ENCODE measurements around the gene THAP8.

Gene THAP8

GRCh38 chr19:35995048-35995993, 58.8 kb downstream of the THAP8 start, which contains the start of gene SDHAF1:
Gene SDHAF1 (plus strand): TSS chr19:35995188. CDS start chr19:35995275, 87 bp downstream.
- Histone ChIP-seq H3K9me3 (ENCODE audit: control insufficient read depth in 1 of 2, low read length in 2 of 2) (no peaks in the 10 kb centered on the region), H3K36me3 (ENCODE audit: control insufficient read depth in 1 of 2, insufficient read depth in 2 of 2, low read length in 2 of 2) (peaks cover 0 to 11% of the 10 kb centered on the region in 2 donors), H3K9ac (ENCODE audit: low read depth in 1 of 2, low read length in 2 of 2) (peak within 1 kb of the TSS; percentile 86 to 88), H3K27ac (ENCODE audit: low read depth, low read length) (peak within 1 kb of the TSS; percentile 86), H3K4me1 (ENCODE audit: control insufficient read depth in 1 of 2, insufficient read depth in 2 of 2, low read length in 2 of 2) (peaks cover 16 to 28% of the 10 kb centered on the region in 2 donors), H3K4me3 (ENCODE audit: low read depth in 1 of 2, low read length in 2 of 2) (peak within 1 kb of the TSS; percentile 90 to 97), H3K27me3 (ENCODE audit: control insufficient read depth in 1 of 2, insufficient read depth in 2 of 2, low read length in 2 of 2) (no peaks in the 10 kb centered on the region)

DNA sequence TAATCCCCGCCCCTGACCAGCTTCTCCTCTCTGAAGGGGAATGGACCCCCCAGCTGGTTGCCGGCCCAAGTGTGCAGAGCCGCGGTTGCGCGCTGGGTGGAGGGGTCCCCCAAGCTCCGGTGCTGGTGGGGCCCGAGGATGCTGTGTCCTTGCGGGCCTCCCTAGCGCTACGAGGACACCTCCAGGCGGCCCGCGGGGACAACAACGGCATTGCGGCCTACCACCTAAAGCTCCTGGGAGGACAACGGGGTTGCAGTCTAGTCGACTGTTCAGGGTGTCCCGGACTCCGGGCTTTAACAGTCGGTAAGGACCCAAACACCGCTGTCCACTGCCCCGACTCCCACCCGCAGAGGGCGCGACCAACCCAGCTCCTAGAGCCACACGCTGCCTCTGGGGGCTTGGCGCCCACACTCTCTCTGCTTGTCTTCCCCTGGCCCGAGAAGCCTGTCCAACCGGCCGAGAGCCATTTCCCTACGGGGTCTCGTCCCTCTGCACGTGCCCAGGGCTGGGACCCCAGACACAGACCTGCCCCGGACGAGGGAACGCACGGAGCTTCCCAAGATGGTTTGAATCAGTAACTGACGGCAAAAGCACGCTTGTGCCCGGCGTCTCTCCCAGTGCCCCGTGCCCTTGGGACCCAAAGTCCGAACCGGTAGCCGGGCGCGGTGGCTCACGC, 60.0 kb downstream of the THAP8 start:
- Histone ChIP-seq H3K9ac (ENCODE audit: low read depth in 1 of 2, low read length in 2 of 2) (peak overlapping the region; percentile 26 to 88), H3K36me3 (ENCODE audit: control insufficient read depth in 1 of 2, insufficient read depth in 2 of 2, low read length in 2 of 2) (peaks cover 0 to 9% of the 10 kb centered on the region in 2 donors), H3K4me1 (ENCODE audit: control insufficient read depth in 1 of 2, insufficient read depth in 2 of 2, low read length in 2 of 2) (peaks cover 15 to 26% of the 10 kb centered on the region in 2 donors), H3K4me3 (ENCODE audit: low read depth in 1 of 2, low read length in 2 of 2) (peak overlapping the region; percentile 90 to 97), H3K9me3 (ENCODE audit: control insufficient read depth in 1 of 2, low read length in 2 of 2) (no peaks in the 10 kb centered on the region), H3K27me3 (ENCODE audit: control insufficient read depth in 1 of 2, insufficient read depth in 2 of 2, low read length in 2 of 2) (peaks cover 0 to 3% of the 10 kb centered on the region in 2 donors), H3K27ac (ENCODE audit: low read depth, low read length) (no peak overlapping the region)

DNA sequence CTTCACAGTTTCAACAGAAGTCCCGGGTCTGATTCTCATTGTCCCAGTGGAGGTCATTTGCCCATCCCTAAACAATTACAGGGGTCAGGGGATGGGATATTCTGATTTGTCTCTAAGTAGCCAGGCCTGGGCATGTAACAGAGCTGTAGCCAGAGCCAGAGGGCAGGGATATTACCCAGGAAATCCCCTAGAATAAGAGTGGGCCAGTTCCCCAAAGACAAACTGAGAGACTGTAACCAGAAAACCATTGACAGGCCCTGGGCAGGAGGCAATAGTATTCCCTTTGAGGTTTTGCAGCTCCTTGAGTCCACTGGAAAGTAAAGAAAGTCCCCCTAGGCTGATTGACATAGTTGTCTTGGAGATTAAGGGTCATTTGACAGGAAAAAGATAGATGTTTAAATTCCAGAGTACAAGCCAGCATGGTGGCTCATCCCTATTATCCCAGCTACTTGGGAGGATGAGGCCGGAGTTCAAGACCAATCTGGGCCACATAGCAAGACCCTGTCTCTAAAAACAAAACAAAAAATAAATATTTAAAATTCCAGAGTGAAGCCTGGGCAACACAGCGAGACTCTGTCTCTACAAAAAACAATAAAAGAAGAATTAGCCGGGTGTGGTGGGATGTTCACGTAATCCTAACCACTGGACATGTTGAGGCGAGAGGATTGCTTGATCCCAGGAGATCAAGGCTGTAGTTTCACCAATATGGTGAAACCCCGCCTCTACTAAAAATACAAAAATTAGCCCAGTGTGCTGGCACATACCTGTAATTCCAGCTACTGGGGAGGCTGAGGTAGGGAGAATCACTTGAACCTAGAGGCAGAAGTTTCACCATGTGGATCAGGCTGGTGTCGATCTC, 60.9 kb downstream of the THAP8 start:
- H3K4me1 ChIP-seq (ENCODE audit: control insufficient read depth in 1 of 2, insufficient read depth in 2 of 2, low read length in 2 of 2) = peaks cover 12 to 23% of the 10 kb centered on the region in 2 donors
- peaks cover 0 to under 1% of the 10 kb centered on the region in 2 donors for H3K36me3 ChIP-seq (ENCODE audit: control insufficient read depth in 1 of 2, insufficient read depth in 2 of 2, low read length in 2 of 2)
- H3K9ac ChIP-seq (ENCODE audit: low read depth in 1 of 2, low read length in 2 of 2) = no peak overlapping the region
- no peaks in the 10 kb centered on the region for H3K9me3 ChIP-seq (ENCODE audit: control insufficient read depth in 1 of 2, low read length in 2 of 2)
- no peak overlapping the region for H3K4me3 ChIP-seq (ENCODE audit: low read depth in 1 of 2, low read length in 2 of 2)
- peaks cover 0 to 3% of the 10 kb centered on the region in 2 donors for H3K27me3 ChIP-seq (ENCODE audit: control insufficient read depth in 1 of 2, insufficient read depth in 2 of 2, low read length in 2 of 2)
- no peak overlapping the region for H3K27ac ChIP-seq (ENCODE audit: low read depth, low read length)

DNA sequence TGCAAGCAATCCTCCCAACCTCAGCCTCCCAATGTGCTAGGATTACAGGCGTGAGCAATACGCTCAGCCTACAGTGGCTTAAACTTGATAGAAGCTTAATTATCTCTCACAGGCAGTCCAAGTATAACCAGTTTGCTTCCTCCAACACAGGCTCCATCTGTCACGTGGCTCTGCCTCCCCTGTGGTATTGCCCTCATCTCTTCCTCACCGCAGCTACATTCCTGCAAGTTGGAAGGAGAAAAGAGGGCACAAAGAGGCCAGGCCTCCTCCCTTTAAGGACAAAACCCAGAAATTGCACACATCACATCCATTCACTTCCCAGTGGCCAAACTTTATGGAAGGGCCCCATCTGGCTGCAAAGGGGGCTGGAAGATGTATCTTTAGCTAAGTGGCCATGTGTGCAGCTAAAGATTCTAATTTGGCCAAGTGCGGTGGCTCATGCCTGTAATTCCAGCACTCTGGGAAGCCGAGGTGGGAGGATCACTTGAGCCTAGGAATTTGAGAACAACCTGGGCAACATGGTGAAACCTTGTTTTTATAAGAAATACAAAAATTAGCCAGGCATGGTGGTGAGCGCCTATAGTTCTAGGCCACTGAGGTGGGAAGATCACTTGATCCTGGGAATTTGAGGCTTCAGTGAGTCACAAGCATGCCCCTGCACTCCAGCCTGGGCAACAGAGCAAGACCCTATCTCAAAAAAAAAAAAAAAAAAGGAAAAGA, 62.2 kb downstream of the THAP8 start:
- H3K4me1 ChIP-seq (ENCODE audit: control insufficient read depth in 1 of 2, insufficient read depth in 2 of 2, low read length in 2 of 2) = peaks cover 12 to 23% of the 10 kb centered on the region in 2 donors
- H3K27ac ChIP-seq (ENCODE audit: low read depth, low read length) = no peak overlapping the region
- peaks cover under 1 to 3% of the 10 kb centered on the region in 2 donors for H3K27me3 ChIP-seq (ENCODE audit: control insufficient read depth in 1 of 2, insufficient read depth in 2 of 2, low read length in 2 of 2)
- H3K9me3 ChIP-seq (ENCODE audit: control insufficient read depth in 1 of 2, low read length in 2 of 2) = no peaks in the 10 kb centered on the region
- no peaks in the 10 kb centered on the region for H3K36me3 ChIP-seq (ENCODE audit: control insufficient read depth in 1 of 2, insufficient read depth in 2 of 2, low read length in 2 of 2)
- no peak overlapping the region for H3K4me3 ChIP-seq (ENCODE audit: low read depth in 1 of 2, low read length in 2 of 2)
- no peak overlapping the region for H3K9ac ChIP-seq (ENCODE audit: low read depth in 1 of 2, low read length in 2 of 2)

DNA sequence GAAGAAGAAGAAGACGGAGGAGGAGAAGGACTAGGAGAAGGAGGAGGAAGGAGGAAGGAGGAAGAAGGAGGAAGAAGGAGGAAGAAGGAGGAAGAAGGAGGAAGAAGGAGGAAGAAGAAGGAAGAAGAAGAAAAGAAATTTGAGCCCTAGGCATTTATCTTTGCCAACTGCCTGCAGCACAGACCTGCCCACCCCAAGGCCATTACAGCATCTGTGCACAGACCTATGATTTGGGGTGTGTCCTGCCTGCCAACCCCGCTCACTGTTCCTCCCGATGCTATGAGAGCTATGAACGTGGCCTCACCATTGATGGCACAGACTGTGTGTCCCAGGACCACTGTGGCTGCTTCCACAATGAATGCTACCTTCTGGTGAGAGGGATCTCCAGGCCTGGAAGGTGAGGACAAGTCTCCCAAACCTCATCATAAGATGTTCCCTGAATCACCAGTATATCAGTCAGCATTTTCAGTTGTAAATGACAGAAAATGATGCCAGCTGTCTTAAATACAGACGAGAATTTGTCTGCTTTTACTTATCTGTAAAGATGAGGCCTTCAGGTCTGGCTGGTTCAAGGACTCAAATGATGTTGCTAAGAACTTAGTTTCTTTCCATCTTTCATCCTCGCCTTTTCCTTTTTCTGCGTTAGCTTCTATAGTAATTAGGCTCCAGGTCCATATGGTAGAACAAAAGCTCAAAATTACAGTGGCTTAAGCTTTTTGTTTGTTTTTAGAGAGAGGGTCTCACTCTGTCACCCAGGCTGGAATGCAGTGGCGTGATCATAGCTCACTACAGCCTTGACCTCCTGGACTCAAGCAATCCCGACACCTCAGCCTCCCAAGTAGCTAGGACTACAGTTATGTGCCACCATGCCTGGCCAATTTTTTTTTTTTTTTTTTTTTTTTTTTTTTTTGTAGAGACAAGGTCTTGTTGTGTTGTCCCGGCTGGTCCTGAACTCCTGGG, 63.0 kb downstream of the THAP8 start:
- H3K9ac ChIP-seq (ENCODE audit: low read depth in 1 of 2, low read length in 2 of 2) = no peak overlapping the region
- H3K36me3 ChIP-seq (ENCODE audit: control insufficient read depth in 1 of 2, insufficient read depth in 2 of 2, low read length in 2 of 2) = no peaks in the 10 kb centered on the region
- no peak overlapping the region for H3K4me3 ChIP-seq (ENCODE audit: low read depth in 1 of 2, low read length in 2 of 2)
- peaks cover 4 to 15% of the 10 kb centered on the region in 2 donors for H3K4me1 ChIP-seq (ENCODE audit: control insufficient read depth in 1 of 2, insufficient read depth in 2 of 2, low read length in 2 of 2)
- H3K27ac ChIP-seq (ENCODE audit: low read depth, low read length) = no peak overlapping the region
- no peaks in the 10 kb centered on the region for H3K9me3 ChIP-seq (ENCODE audit: control insufficient read depth in 1 of 2, low read length in 2 of 2)
- H3K27me3 ChIP-seq (ENCODE audit: control insufficient read depth in 1 of 2, insufficient read depth in 2 of 2, low read length in 2 of 2) = peaks cover 9 to 11% of the 10 kb centered on the region in 2 donors

- H3K27me3 ChIP-seq (ENCODE audit: control insufficient read depth in 1 of 2, insufficient read depth in 2 of 2, low read length in 2 of 2) = peaks cover 15 to 18% of the 10 kb centered on the region in 2 donors
- H3K36me3 ChIP-seq (ENCODE audit: control insufficient read depth in 1 of 2, insufficient read depth in 2 of 2, low read length in 2 of 2) = no peaks in the 10 kb centered on the region
- H3K4me1 ChIP-seq (ENCODE audit: control insufficient read depth in 1 of 2, insufficient read depth in 2 of 2, low read length in 2 of 2) = peaks cover 0 to 7% of the 10 kb centered on the region in 2 donors
- H3K9ac ChIP-seq (ENCODE audit: low read depth in 1 of 2, low read length in 2 of 2) = no peak overlapping the region
- no peak overlapping the region for H3K4me3 ChIP-seq (ENCODE audit: low read depth in 1 of 2, low read length in 2 of 2)
- H3K27ac ChIP-seq (ENCODE audit: low read depth, low read length) = no peak overlapping the region
- no peaks in the 10 kb centered on the region for H3K9me3 ChIP-seq (ENCODE audit: control insufficient read depth in 1 of 2, low read length in 2 of 2)
Observed at GRCh38 chr19:35990156-35990555, 63.9 kb downstream of the THAP8 start.

DNA sequence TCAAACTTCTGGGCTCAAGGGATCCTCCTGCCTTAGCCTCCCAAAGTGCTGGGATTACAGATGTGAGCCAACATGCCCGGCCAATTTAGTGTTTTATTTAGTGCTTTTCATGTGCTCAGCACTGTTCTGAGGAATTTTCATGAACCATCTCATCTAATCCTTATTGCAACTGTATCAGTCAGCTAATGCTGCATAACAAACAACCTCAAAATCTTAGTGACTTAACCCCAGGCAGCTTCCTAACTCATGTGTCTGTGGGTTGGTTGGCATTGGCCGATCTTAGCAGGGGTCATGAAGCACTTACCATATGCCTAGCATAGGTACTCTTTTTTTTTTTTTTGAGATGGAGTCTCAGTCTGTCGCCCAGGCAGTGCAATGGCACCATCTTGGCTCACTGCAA, 65.3 kb downstream of the THAP8 start:
- H3K27ac ChIP-seq (ENCODE audit: low read depth, low read length) = no peak overlapping the region
- peaks cover 17 to 20% of the 10 kb centered on the region in 2 donors for H3K27me3 ChIP-seq (ENCODE audit: control insufficient read depth in 1 of 2, insufficient read depth in 2 of 2, low read length in 2 of 2)
- no peaks in the 10 kb centered on the region for H3K36me3 ChIP-seq (ENCODE audit: control insufficient read depth in 1 of 2, insufficient read depth in 2 of 2, low read length in 2 of 2)
- no peaks in the 10 kb centered on the region for H3K9me3 ChIP-seq (ENCODE audit: control insufficient read depth in 1 of 2, low read length in 2 of 2)
- H3K4me1 ChIP-seq (ENCODE audit: control insufficient read depth in 1 of 2, insufficient read depth in 2 of 2, low read length in 2 of 2) = no peaks in the 10 kb centered on the region
- H3K9ac ChIP-seq (ENCODE audit: low read depth in 1 of 2, low read length in 2 of 2) = no peak overlapping the region
- H3K4me3 ChIP-seq (ENCODE audit: low read depth in 1 of 2, low read length in 2 of 2) = no peak overlapping the region

DNA sequence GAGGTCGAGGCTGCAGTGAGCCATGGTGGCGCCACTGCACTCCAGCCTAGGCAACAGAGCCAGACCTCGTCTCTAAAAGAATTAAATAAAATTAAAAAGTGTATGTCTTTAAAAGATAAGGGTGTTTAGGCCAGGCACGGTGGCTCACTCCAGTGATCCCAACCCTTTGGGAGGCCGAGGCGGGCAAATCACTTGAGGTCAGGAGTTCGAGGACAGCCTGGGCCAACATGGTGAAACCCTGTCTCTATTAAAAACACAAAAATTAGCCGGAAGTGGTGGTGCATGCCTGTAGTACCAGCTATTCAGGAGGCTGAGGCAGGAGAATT, 66.6 kb downstream of the THAP8 start:
- peaks cover 17 to 20% of the 10 kb centered on the region in 2 donors for H3K27me3 ChIP-seq (ENCODE audit: control insufficient read depth in 1 of 2, insufficient read depth in 2 of 2, low read length in 2 of 2)
- no peak overlapping the region for H3K4me3 ChIP-seq (ENCODE audit: low read depth in 1 of 2, low read length in 2 of 2)
- no peaks in the 10 kb centered on the region for H3K4me1 ChIP-seq (ENCODE audit: control insufficient read depth in 1 of 2, insufficient read depth in 2 of 2, low read length in 2 of 2)
- no peaks in the 10 kb centered on the region for H3K36me3 ChIP-seq (ENCODE audit: control insufficient read depth in 1 of 2, insufficient read depth in 2 of 2, low read length in 2 of 2)
- H3K9ac ChIP-seq (ENCODE audit: low read depth in 1 of 2, low read length in 2 of 2) = no peak overlapping the region
- H3K9me3 ChIP-seq (ENCODE audit: control insufficient read depth in 1 of 2, low read length in 2 of 2) = no peaks in the 10 kb centered on the region
- no peak overlapping the region for H3K27ac ChIP-seq (ENCODE audit: low read depth, low read length)
